Measurements from ENCODE around the gene PTPRE. TPM values are rescaled to one million over a fixed set of nuclear protein-coding genes. Genes with fewer than 3 reads are reported as not detected.

PTPRE gene
- total RNA-seq, 4 donors from 2014 or later, result 28.1 to 89.7 (median 54.2) TPM

DNA sequence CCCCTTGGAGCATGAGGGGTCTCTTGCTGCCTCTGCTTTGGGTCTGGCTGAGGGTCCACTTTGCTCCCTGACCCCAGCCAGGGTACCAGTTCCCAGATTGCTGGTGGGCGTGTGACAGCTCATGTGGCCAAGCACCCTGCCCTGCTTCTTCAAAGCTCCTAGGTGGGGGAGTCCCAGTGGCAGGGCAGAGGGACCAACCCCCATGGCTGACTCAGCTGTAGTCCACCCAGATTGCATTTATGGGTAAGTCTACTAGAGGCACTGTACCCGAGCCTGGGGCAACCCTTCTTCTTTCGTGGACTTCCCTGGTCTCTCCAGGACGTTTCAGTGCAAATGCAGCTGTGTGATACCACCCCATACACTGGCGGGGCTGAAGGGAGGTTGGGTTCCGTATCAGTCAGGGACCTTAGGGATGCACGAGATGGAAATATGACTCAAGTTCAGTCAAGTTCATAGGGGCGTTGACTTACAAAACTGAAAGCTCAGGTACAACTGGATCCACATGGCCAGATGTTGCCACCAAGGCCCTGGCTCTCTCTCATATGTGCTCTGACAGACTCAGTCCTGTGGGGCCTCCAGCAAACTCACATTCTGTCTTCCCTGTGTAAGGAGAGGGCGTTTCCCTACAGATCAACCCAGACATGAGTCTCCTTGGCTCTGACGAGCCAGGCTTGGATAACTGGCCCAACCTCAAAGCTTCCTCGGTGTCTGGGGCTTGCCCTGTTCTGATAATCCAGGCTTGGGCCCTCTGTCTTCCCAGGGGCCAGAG lies 13.6 kb downstream of the PTPRE start:
- DNase-seq (ENCODE audit: low spot score) (no peak), ATAC-seq (ENCODE audit: low FRiP score) (no peak)
- TF ChIP-seq, protein P1, sequence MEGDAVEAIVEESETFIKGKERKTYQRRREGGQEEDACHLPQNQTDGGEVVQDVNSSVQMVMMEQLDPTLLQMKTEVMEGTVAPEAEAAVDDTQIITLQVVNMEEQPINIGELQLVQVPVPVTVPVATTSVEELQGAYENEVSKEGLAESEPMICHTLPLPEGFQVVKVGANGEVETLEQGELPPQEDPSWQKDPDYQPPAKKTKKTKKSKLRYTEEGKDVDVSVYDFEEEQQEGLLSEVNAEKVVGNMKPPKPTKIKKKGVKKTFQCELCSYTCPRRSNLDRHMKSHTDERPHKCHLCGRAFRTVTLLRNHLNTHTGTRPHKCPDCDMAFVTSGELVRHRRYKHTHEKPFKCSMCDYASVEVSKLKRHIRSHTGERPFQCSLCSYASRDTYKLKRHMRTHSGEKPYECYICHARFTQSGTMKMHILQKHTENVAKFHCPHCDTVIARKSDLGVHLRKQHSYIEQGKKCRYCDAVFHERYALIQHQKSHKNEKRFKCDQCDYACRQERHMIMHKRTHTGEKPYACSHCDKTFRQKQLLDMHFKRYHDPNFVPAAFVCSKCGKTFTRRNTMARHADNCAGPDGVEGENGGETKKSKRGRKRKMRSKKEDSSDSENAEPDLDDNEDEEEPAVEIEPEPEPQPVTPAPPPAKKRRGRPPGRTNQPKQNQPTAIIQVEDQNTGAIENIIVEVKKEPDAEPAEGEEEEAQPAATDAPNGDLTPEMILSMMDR (IDR thresholded peaks at IDR 0.05), result no peak

DNA sequence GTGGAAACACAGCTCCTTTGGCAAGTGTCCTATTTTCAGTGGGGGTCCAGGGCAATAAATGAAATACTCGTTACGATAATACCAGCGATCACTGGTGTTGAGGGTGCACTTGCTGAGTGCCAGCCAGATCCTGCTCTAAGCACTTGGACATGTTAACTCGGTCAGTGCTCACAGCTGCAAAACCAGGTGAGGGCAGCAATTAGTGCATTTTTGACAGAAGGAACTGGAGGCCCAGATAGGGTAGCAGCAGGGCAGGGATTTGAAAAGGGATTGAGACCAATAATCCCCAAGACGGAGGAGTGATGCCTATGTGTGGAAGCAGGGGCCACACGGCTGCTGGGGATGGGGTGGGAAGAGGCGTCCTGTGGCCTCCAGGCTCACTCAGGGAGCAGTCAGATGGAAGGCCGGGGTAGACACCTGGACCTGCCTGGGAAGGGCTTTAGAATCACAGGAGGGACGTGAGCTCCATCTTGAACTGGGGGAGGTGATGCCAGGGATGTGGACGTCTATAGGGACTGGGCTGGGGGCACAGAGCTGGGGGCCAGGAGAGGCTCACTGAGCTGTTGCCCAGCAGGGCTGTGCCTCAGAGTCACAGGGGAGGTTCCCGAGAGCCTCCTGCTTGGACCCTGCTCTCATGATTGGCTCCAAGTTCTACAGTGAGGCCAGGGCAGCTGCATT lies 14.3 kb downstream of the PTPRE start:
- ATAC-seq (ENCODE audit: low FRiP score) (no peak), DNase-seq (ENCODE audit: low spot score) (no peak)

DNA sequence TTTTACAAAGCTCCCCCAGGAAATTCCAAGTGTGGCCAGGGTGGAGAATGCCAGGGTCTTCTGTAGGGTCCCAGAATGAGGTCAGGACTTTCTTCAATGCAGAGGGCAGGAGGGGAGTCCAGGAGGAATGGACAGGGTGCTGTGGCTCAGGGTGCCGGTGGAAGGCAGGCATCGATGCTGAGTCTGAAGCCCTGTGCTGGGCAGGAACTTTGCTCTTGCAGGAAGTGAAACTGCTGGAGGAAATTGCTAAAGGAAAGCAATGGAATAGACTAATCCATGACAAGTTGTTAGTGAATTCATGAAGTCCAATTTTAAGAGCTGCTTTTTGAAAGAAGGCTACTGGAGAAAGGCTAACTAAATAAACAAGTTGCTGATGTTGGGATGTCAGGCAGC lies 14.8 kb downstream of the PTPRE start:
- DNase-seq (ENCODE audit: low spot score) (no peak), ATAC-seq (ENCODE audit: low FRiP score) (no peak)
- TF ChIP-seq, protein P1 (IDR thresholded peaks at IDR 0.05), result no peak

More for the DNA sequence above, 14.3 kb downstream of the PTPRE start:
- TF ChIP-seq, protein P1 (IDR thresholded peaks at IDR 0.05), result no peak

DNA sequence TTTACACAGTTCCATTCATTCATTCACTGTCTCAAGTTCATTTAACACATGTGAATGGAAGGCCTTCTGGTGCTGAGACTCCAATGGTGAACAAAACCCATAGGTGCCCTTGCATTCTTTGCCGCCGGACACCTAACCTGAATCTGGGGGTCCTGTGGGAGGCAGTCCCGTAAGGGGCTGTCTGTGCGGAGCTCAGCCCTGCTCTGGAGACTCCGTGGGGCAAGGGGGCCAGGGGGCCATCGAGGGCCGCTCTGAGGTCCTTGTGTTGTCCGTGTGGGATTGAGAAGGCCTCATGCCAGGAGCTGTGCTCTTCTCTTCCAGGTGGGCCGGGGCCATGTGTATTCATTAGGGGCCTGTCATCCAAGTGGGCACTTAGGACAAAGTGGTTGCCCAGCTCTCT lies 15.3 kb downstream of the PTPRE start:
- no peak for DNase-seq (ENCODE audit: low spot score)
- TF ChIP-seq, protein P1 (IDR thresholded peaks at IDR 0.05), result no peak
- ATAC-seq (ENCODE audit: low FRiP score), result no peak

DNA sequence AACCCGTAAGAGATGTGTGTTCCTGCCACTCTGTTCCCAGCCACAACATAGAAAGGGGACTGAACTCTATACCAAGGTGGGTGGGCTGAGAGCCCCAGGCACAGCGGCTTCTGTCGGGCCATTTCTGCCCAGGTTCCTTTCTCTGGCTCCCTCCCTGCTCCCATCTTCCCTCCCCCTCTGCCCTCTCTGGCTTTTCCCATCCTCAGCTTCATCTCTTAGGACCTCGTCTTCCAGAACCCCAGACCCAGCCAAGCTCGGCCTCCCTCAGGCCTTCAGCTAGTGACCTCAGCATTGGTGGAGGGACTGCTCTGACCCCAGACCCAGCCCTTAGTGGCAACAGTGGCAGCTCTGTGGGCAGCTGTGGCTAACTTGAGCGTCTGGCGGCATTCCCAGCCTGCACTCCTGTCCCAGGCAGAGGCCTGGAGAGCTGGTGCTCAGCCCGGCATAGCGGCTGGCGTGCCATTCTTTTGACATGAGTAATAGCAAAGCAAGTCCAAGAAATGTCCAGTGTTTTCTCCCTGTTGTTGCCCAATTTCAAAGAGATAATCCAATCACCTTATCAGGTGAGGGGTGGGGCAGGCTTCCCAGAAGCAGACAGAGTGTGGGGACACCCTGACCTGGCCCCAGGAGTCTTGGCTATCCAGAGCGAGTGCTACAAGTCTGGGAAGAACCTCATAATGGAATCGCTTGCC lies 15.9 kb downstream of the PTPRE start:
- DNase-seq (ENCODE audit: low spot score), result no peak

DNA sequence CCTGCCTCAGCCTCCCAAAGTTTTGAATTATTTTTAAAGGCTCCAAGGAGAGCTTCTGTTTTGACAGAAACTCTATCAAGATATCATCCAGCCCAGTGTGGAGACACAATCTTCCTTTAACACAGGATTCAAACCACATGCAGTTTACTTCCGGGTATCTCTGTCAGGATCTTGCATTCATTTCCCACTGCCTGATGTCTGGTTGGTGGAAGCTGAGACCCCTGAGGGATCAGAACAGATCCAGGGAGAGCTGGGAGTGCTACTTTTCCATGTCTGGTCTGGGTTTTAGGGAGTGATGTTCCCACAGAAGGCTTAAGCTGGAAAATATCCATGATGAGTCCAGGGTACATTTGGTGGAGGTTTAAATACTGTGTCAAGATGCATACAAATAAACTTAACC lies 16.7 kb downstream of the PTPRE start:
- TF ChIP-seq, protein P1 (IDR thresholded peaks at IDR 0.05), result no peak
- ATAC-seq (ENCODE audit: low FRiP score) (no peak), DNase-seq (ENCODE audit: low spot score) (no peak)

More for the DNA sequence above, 15.9 kb downstream of the PTPRE start:
- TF ChIP-seq, protein P1 (IDR thresholded peaks at IDR 0.05), result no peak
- peak; percentile 85 for ATAC-seq (ENCODE audit: low FRiP score)

All from omental fat pad (tissue), 4 donors.